HL-60 (cell line): ENCODE measurements around the gene MAPKAPK3.

Experiments used
- CTCF ChIP-seq: IDR thresholded peaks from one replicate; pipeline ENCODE4 v1.5.1; 2011; ENCODE audit warnings: low read length, control low read depth, inconsistent platforms; ENCODE audit not compliant: insufficient read depth
- POLR2AphosphoS5 ChIP-seq: IDR thresholded peaks from 2 replicates; pipeline ENCODE4 v1.6.1; 2012; ENCODE audit warnings: low read depth
- REST ChIP-seq: IDR thresholded peaks from 2 replicates; pipeline ENCODE4 v1.6.1; 2012; ENCODE audit warnings: low read depth; ENCODE audit not compliant: insufficient replicate concordance

GRCh38 chr3:50662408-50662807, 45.5 kb downstream of the MAPKAPK3 start:
- no peak for TF ChIP-seq CTCF
- no peak for TF ChIP-seq REST
- TF ChIP-seq POLR2AphosphoS5: no peak
